GM10248 (cell line): ENCODE measurements around the gene TMEM132E.
A peak's percentile ranks its signal among the peaks of the same experiment; 100 is the strongest.

Experiments used
- CTCF ChIA-PET: fragments of 300-600 bp; sonication (Branson Sonifier 250); formaldehyde crosslinking; extraction: SDS; loops from one replicate; lab custom pipeline; 2021; ENCODE audit warnings: antibody characterized with exemption; lab: Yijun Ruan, JAX
- POLR2A ChIA-PET: fragments of 350-650 bp; sonication (Branson Sonifier 250); formaldehyde crosslinking; extraction: SDS; loops from one replicate; lab custom pipeline; 2020; ENCODE audit warnings: antibody characterized with exemption; lab: Yijun Ruan, JAX
- DNase-seq: peaks from one replicate; pipeline ENCODE4 v3.0.0; 2012; ENCODE audit errors: extremely low spot score
- CTCF ChIP-seq: IDR thresholded peaks from 2 replicates; pipeline ENCODE4 v1.5.1; 2012; ENCODE audit warnings: mild to moderate bottlenecking, low read depth; ENCODE audit errors: extremely low read depth, missing control alignments, control extremely low read depth

The TMEM132E gene

DNA sequence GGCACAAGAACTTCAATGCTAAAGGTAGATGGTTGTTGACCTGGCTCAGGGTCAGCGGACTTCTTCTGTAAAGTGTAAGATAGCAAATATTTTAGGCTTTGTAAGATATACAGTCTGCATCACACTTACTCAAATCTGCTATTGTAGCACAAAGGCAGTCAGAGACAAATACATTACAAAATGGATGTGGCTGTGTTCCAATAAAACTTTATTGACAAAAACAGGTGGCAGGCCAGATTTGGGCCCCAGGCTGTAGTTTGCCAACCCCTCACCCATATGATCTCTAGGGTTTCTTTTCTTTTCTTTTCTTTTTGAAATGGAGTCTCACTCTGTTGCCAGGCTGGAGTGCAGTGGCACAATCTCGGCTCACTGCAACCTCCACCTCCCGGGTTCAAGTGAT, 39.5 kb upstream of the TMEM132E start:
- DNase-seq = no peak
- ChIA-PET POLR2A (interaction anchor here (0.6 kb wide), 1 partner anchor 795 kb away, joined by 3 read pairs; no protein-coding TSS in a partner anchor), CTCF (interaction anchor here (0.8 to 1.4 kb wide), 4 partner anchors 17 to 601 kb away, joined by 3 read pairs; no protein-coding TSS in a partner anchor)
- no peak for TF ChIP-seq CTCF

- POLR2A ChIA-PET = no interaction called here
Observed at GRCh38 chr17:34542700-34543336, 36.6 kb upstream of the TMEM132E start.

GRCh38 chr17:34547453-34548063, 31.8 kb upstream of the TMEM132E start:
- ChIA-PET CTCF (interaction anchor here (1.1 kb wide), 1 partner anchor 91 kb away, joined by 3 read pairs; no protein-coding TSS in a partner anchor), POLR2A (no interaction called here)
- no peak for DNase-seq
- TF ChIP-seq CTCF = no peak

More at GRCh38 chr17:34542700-34543336, 36.6 kb upstream of the TMEM132E start:
- peak; percentile 42 for DNase-seq
- TF ChIP-seq CTCF = peak; percentile 70
- CTCF ChIA-PET = interaction anchor here (0.5 to 1.9 kb wide), 33 partner anchors 9 to 1205 kb away, joined by 3 to 26 read pairs (median 3); partner anchors contain the start of genes FNDC8, NLE1 and RAD51D

- no peak for TF ChIP-seq CTCF
- ChIA-PET CTCF (interaction anchor here (1.8 kb wide), 1 partner anchor 570 kb away, joined by 5 read pairs; the partner anchor contains the start of gene RAD51D), POLR2A (no interaction called here)
- no peak for DNase-seq
Observed at GRCh38 chr17:34549966-34550365, 29.4 kb upstream of the TMEM132E start.

DNA sequence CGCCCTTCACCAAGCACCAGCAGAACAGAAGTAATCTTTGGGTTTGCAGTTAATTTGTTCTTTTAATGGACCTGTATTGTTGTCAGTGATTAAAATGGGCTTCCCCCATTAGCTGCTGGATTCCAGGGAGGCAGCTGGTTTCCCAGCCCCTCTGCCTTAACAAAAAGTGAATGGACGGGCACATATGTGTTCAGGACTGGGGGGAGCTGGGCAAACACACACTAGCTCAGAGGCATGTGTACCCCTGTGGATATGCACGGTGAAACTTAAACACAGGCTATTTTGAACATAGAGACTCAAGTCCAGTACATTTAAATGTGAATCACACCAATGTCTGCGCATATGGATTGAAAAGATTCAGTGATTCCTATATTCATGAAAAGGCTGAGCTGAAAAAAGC, 25.5 kb upstream of the TMEM132E start:
- TF ChIP-seq CTCF = no peak
- DNase-seq = no peak
- CTCF ChIA-PET = interaction anchor here (0.8 to 1.6 kb wide), 5 partner anchors 9 to 21 kb away, joined by 3 to 5 read pairs (median 3); no protein-coding TSS in a partner anchor
- POLR2A ChIA-PET = no interaction called here

DNA sequence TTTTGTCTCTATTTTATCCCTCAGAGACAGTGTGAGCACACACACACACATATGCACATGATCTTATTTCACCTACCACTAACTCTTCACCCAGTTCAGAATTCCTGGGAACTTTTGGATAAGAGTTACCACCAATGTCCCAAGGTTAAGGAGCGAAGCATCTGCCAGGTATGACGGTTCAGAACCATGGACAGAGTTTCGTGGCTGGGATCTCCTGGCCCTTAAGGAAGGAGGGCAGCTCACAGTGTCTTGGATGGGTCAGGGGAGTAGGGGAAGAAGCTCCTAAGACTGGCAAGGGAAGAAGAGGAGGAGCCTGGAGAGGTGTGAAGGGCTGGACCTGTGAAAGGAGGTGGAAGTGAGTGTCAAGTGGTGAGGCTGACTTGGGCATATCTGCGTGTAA, 23.0 kb upstream of the TMEM132E start:
- ChIA-PET CTCF (interaction anchor here (0.9 to 3.8 kb wide), 3 partner anchors 12 to 37 kb away, joined by 3 to 14 read pairs (median 3); no protein-coding TSS in a partner anchor), POLR2A (no interaction called here)
- TF ChIP-seq CTCF = no peak
- no peak for DNase-seq
